Measurements from ENCODE around the gene ZRANB3.

DNA sequence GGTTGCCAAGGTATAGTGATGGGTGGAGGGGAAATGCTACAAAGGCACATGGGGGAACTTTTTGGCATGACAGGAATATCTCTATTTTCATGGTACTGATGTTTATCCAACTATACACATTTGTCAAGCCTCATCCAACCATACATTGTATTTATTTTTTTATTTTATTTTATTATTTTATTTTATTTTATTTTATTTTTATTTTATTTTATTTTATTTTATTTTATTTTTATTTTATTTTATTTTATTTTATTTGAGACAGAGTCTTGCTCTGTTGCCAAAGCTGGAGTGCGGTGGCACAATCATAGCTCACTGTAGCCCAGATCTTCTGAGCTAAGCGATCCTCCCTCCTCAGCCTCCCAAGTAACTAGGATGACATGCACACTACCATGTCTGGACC, 219.1 kb downstream of the ZRANB3 start:
- TF ChIP-seq SNAI2 (CRISPR knock-in tag; IDR thresholded peaks at IDR 0.05) (no peak), ARNTL (CRISPR knock-in tag; IDR thresholded peaks at IDR 0.05; ENCODE audit: borderline replicate concordance, low read depth) (no peak), PPARA (CRISPR knock-in tag; IDR thresholded peaks at IDR 0.05; ENCODE audit: borderline replicate concordance) (no peak), ISL1 (CRISPR knock-in tag; IDR thresholded peaks at IDR 0.05) (no peak)

Measured in SK-N-SH treated with all-trans-retinoic acid at 6 μM for 48 hours (cell line).